Glutamatergic neuron (in vitro differentiated cells): Measurements from ENCODE around the gene ZNF438. TPM values are rescaled to one million over a fixed set of nuclear protein-coding genes. Genes with fewer than 3 reads are reported as not detected.
"Not testable (repeated sequence)": the region's sequence is repeated elsewhere in the genome, so short reads cannot be mapped to it uniquely, and the experiment has no call there.

ENCODE experiments used
- DNase-seq: peaks from one replicate; pipeline ENCODE4 v3.0.0; 2022
- H3K27ac Mint-ChIP-seq: one replicate; pipeline ENCODE4 v1.8.0; 2020; ENCODE audit warnings: mild to moderate bottlenecking, mixed read lengths, inconsistent platforms; ENCODE audit not compliant: unreplicated experiment
- H3K27me3 Mint-ChIP-seq: one replicate; pipeline ENCODE4 v1.8.0; 2020; ENCODE audit warnings: mild to moderate bottlenecking, moderate library complexity, mixed read lengths, inconsistent platforms; ENCODE audit not compliant: unreplicated experiment
- H3K36me3 Mint-ChIP-seq: one replicate; pipeline ENCODE4 v1.8.0; 2020; ENCODE audit warnings: mild to moderate bottlenecking, mixed read lengths, inconsistent platforms; ENCODE audit not compliant: unreplicated experiment
- H3K4me1 Mint-ChIP-seq: one replicate; pipeline ENCODE4 v1.8.0; 2020; ENCODE audit warnings: mild to moderate bottlenecking, low read depth, mixed read lengths, inconsistent platforms; ENCODE audit not compliant: unreplicated experiment
- H3K4me3 Mint-ChIP-seq: one replicate; pipeline ENCODE4 v1.8.0; 2020; ENCODE audit warnings: mild to moderate bottlenecking, mixed read lengths, inconsistent platforms; ENCODE audit not compliant: unreplicated experiment
- H3K9me3 Mint-ChIP-seq: one replicate; pipeline ENCODE4 v1.8.0; 2020; ENCODE audit warnings: mild to moderate bottlenecking, moderate library complexity, mixed read lengths, inconsistent platforms; ENCODE audit not compliant: unreplicated experiment
- total RNA-seq: library from RNA; stranded (reverse); fragmentation: NEBNext Ultra II Directional; extraction: Animal tissue kit (Norgen Biotek cat#: 25700); gene quantifications from one replicate; pipeline ENCODE4 v1.2.1, GENCODE V29; 2021; ENCODE audit not compliant: unreplicated experiment
- TF ChIP-seq, protein P1 (sequence below): fragments of 200-600 bp; sonication (generic); IDR thresholded peaks from one replicate; pipeline ENCODE4 v1.5.0; 2021; ENCODE audit not compliant: partially characterized antibody, unreplicated experiment

Gene ZNF438
- total RNA-seq, 1 donor from 2014 or later: 3.5 TPM

GRCh38 chr10:31061941-31062340 is 30.3 kb upstream of the ZNF438 start:
- peaks cover 4% of the 10 kb centered on the region for H3K36me3 Mint-ChIP-seq
- peak overlapping the region; percentile 12 for H3K27ac Mint-ChIP-seq
- no peak for DNase-seq
- peaks cover 6% of the 10 kb centered on the region for H3K27me3 Mint-ChIP-seq
- peaks cover 13% of the 10 kb centered on the region for H3K4me1 Mint-ChIP-seq
- no peak overlapping the region for H3K4me3 Mint-ChIP-seq
- TF ChIP-seq, protein P1, sequence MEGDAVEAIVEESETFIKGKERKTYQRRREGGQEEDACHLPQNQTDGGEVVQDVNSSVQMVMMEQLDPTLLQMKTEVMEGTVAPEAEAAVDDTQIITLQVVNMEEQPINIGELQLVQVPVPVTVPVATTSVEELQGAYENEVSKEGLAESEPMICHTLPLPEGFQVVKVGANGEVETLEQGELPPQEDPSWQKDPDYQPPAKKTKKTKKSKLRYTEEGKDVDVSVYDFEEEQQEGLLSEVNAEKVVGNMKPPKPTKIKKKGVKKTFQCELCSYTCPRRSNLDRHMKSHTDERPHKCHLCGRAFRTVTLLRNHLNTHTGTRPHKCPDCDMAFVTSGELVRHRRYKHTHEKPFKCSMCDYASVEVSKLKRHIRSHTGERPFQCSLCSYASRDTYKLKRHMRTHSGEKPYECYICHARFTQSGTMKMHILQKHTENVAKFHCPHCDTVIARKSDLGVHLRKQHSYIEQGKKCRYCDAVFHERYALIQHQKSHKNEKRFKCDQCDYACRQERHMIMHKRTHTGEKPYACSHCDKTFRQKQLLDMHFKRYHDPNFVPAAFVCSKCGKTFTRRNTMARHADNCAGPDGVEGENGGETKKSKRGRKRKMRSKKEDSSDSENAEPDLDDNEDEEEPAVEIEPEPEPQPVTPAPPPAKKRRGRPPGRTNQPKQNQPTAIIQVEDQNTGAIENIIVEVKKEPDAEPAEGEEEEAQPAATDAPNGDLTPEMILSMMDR: no peak
- H3K9me3 Mint-ChIP-seq: peaks cover 4% of the 10 kb centered on the region

- Mint-ChIP-seq H3K4me1 (peaks cover 7% of the 10 kb centered on the region), H3K27me3 (peaks cover 6% of the 10 kb centered on the region), H3K4me3 (no peak overlapping the region), H3K36me3 (peaks cover 4% of the 10 kb centered on the region), H3K9me3 (peaks cover 4% of the 10 kb centered on the region), H3K27ac (no peak overlapping the region)
- TF ChIP-seq, protein P1: no peak
- DNase-seq: no peak
Observed at GRCh38 chr10:31058795-31059703, 27.4 kb upstream of the ZNF438 start.

DNA sequence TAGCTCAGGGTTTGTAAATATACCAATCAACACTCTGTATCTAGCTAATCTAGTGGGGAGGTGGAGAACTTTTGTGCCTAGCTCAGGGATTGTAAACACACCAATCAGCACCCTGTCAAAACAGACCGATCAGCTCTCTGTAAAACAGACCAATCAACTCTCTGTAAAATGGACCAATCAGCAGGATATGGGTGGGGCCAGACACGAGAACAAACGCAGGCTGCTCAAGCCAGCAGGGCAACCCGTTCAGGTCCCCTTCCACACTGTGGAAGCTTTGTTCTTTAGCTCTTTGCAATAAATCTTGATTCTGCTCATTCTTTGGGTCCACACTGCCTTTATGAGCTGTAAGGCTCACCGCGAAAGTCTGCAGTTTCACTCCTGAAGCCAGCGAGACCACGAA is 25.0 kb upstream of the ZNF438 start:
- not testable (repeated sequence) for H3K36me3 Mint-ChIP-seq, H3K4me3 Mint-ChIP-seq, H3K27me3 Mint-ChIP-seq, H3K27ac Mint-ChIP-seq, DNase-seq, H3K9me3 Mint-ChIP-seq, H3K4me1 Mint-ChIP-seq

GRCh38 chr10:31055573-31056251 is 24.0 kb upstream of the ZNF438 start:
- peaks cover 4% of the 10 kb centered on the region for H3K27me3 Mint-ChIP-seq
- no peak overlapping the region for H3K27ac Mint-ChIP-seq
- H3K9me3 Mint-ChIP-seq: peaks cover 2% of the 10 kb centered on the region
- H3K36me3 Mint-ChIP-seq: peaks cover 4% of the 10 kb centered on the region
- TF ChIP-seq, protein P1: no peak
- DNase-seq: no peak
- no peak overlapping the region for H3K4me3 Mint-ChIP-seq
- H3K4me1 Mint-ChIP-seq: no peaks in the 10 kb centered on the region

GRCh38 chr10:31051703-31052102 is 20.0 kb upstream of the ZNF438 start:
- Mint-ChIP-seq H3K27me3 (peaks cover 3% of the 10 kb centered on the region), H3K9me3 (no peaks in the 10 kb centered on the region), H3K4me3 (no peak overlapping the region), H3K36me3 (peaks cover 13% of the 10 kb centered on the region), H3K4me1 (no peaks in the 10 kb centered on the region), H3K27ac (no peak overlapping the region)
- no peak for DNase-seq
- TF ChIP-seq, protein P1: no peak
